Activated CD4-positive, alpha-beta T cell treated with anti-CD3 and anti-CD28 coated beads, Interleukin-10, Interleukin-2, amounts not matched to agents 100 ng/mL and 50 ng/mL, durations not matched to agents 16 hours and 8 hours (primary cell): ENCODE data around the gene MYBBP1A.

ENCODE experiments used
- DNase-seq: peaks from one replicate; pipeline ENCODE4 v3.0.0-alpha.2; 2020

Gene MYBBP1A

DNA sequence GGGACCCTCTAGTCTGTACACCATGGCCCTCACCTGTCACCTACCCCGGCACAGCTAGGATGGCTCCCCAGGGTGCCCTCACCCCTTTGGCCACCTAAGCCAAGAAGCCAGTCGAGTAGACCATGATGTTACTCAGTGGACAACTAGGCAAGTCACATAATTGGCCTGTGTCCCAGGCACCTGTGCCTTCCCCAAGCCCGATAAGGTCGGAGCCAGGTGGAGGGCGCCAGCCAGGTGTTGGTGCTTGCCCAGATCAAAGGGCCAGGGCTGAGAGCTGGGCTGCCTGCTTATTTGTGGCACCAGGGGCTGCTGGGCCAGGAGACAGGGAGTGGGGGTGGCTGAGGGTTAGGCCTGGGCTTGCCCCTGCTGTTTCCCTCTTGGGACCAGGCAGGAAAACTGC lies 39.7 kb downstream of the MYBBP1A start:
- no peak for DNase-seq

GRCh38 chr17:4514779-4515178 lies 40.4 kb downstream of the MYBBP1A start:
- DNase-seq: no peak

DNA sequence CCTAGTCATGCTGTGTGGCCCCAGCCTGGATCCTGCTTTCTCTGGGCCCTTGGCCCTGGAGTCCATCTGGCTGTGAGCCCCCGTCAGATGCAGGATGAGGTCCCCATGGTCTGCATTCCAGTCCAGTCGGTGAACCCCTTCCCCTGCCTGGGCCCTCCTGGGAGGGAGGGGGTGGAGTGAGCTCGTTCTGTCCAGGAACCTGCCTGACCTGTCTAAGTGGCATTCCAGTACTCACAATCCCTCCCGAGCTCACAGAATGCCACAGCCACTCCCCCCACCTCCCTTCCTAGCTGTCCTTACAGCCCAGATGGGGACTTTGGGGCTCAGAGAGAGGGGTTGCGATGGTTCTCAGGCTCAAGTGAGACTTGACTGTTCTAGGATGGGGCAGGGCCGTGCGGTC lies 41.0 kb downstream of the MYBBP1A start:
- DNase-seq: no peak

DNA sequence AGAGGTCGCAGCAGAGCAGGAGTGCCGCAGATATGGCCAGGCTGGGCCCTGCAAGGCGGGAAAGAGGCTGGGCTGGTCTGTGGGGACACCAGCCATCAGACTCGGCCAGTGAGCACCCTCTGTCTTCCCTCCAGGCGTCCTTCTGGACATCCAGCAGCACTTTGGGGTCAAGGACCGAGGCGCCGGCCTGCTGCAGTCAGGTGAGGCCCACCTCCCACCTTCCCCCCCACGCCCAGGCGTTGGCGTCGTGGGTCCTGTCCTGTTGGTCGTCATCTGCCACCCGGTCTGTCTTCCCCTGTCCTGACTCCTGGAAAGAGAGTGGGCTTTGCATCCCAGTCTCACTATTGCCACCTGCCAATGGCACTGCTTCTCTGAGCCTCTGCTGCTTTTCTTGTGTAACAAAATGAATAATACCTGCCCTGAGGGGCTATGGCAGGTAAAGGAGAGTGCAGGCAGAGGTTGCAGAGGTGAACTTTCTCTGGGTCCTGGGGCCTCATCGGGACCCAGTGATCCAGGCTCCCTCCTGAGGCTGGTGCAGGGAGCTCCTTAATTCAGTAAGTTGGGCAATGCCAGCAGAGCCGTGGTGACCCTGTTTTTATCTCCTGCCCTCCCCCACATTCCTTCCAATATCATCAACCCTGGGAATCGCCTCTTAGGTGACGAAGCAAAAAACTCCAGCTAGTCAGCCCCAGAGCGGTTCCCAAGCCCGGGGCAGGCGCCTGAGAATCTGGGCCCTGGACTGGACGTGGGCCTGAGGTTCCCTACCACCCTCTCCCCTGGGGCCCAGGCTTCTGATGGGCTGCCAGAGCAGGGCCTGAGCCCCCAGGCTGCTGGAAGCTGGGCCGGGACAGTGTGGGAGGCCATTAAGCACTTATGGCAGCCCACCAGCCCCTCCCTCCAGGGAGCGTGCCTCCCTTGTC lies 41.8 kb downstream of the MYBBP1A start:
- DNase-seq: no peak

GRCh38 chr17:4512156-4513112 lies 42.8 kb downstream of the MYBBP1A start:
- no peak for DNase-seq

DNA sequence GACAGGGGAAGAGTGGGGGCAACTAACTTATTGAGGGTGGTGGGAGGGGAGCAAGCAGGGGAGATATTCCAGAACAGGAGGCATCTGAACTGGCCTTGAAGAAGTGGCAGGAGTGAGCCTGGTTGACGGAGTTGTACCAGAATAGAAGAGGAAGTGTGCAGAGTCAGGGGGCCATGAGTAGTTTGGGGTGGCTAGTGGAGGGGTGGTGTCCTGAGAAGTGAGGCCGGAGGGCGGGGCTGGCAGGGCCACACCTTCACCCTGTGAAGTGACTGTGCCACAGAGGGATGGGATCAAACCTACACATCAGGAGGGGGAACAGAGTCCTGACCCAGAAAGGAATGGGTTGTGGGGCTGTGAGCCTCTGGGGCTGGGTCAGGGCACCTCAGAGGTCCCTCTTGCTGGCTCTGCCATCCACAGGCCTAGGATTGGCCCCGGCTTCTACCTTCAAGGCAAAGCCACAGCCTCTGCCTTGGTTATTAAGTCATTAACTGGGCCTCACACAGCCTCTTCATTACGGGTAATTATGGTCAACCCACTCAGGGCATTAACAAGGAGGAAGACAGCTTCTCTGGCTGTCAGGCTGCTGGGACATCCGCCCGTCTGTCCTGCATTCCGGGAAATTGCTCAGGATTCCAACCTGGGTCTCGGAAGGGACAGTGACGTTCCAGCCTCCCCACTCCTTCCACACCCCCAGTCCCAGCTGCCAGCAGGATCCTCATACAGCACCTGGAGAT lies 43.8 kb downstream of the MYBBP1A start:
- no peak for DNase-seq

DNA sequence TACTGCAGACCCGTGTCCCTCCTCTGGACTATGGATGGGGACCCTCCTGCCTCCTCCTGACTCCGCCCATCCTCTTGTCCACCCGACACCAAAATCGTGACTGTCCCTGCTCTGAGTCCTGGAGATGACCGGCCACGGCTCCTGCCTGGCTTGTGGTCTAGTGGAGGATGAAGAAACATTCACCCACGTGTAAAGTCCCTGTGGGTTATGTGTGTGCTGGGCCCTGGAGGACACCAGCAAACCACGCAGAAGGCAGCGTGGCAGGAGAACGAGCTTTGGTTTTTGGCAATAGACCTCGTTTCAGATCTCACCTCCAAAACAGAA lies 44.6 kb downstream of the MYBBP1A start:
- DNase-seq: no peak

DNA sequence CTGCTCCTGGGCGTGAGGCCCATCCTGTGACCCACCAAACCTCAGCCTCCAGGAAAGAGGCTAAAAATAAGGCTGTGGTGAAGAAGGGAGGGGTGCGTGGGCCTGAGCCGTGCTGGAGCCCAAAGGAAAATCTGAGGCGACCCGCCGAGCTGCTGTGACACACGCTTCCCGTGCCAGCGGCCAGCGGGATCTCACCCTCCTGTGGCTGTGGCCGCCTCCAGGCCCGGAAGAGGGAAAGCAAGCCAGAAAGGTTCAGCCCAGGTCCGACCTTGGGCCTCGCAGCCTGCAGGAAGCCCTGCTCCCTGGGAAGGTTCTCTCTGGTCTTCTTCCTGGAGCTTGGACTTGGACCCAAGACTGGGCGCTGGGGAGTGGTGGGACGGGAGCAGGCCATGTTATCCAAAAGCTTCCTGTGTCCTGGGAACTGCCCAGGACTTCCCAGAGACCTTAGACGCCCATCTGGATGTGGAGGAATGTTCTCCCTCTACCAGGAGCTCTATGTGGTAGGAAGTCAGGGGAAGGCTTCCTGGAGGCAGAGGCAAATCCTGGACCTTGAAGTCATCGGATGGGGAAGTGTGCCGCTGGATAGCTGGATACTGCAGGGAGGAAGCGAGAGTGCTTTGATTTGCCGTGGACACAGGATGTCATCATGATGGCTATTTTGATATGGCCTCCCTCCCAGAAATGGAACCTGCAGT lies 45.1 kb downstream of the MYBBP1A start:
- DNase-seq: no peak

DNA sequence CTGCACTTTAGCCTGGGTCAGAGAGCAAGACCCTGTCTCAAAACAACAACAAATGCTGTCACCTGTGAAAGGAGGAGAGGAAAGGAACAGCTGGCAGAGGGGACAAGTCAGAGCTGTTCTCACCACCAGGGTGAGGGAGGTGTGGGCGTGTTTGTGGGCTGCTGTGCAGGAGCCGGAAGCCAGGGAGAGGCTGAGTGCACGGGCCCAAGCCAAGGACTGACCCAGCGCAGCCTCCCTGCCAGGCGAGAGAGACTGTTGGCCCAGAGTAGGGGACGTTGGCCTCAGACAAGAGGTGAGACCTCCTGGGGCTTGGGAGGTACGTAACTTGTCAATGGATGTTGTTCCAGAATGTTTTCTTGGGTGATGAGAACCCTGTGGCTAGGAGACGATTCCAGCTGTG lies 45.8 kb downstream of the MYBBP1A start:
- DNase-seq: peak; percentile 58

GRCh38 chr17:4508207-4508606 lies 47.0 kb downstream of the MYBBP1A start:
- DNase-seq: no peak

DNA sequence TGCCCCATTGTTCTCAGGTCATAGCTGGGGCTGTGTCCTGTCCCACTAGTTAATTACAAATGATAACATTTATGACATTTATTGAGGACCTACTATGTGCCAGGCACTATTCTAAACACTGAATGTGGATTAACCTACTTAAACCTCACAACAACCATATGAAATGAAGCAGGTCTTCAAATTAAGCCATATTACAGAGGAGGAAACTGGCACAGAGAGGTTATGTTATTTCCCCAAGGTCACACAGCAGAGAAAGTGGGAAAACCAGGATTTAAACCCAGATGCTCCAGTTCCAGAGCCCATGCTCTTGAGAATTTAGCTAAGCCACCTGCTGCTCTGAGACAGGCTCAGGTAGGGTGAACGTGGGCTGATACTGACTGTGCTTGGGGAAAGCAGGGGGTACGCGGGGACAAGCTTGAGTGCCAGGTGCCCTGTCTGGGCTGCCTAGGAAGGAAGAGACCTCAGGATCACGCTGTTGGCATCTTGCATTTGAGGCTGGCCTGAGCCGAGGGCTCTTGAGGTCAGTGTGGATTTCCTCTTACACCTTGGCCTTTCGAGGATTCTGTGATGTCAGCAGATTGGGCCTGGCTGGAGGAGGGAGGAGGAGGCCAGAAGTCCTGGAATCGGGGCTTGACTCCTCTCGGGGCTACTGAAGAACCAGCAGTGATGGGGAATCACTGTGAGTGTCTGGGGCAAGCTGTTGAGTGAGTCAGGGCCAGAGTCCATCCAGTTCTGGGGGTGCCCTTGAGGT lies 47.6 kb downstream of the MYBBP1A start:
- DNase-seq: no peak

DNA sequence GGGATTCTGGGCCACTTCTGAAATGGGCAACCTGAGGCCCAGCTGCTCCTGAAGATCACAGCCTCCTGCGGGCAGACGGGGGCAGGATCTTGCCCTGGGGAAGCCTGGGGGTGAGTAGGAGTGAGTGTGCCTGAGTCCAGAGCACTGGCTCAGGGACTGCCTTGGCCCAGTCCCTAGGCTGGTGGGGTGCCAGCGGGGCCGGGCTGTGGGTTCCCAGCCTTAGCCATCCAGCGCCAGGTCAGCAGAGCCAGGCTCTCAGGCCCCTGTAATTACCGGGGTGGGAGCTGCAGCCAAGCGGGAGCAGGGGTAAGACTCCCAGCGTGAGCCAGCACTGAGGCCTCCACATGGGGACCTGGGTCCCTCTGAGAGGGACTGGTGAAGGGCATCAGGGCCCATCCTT lies 48.3 kb downstream of the MYBBP1A start:
- no peak for DNase-seq

DNA sequence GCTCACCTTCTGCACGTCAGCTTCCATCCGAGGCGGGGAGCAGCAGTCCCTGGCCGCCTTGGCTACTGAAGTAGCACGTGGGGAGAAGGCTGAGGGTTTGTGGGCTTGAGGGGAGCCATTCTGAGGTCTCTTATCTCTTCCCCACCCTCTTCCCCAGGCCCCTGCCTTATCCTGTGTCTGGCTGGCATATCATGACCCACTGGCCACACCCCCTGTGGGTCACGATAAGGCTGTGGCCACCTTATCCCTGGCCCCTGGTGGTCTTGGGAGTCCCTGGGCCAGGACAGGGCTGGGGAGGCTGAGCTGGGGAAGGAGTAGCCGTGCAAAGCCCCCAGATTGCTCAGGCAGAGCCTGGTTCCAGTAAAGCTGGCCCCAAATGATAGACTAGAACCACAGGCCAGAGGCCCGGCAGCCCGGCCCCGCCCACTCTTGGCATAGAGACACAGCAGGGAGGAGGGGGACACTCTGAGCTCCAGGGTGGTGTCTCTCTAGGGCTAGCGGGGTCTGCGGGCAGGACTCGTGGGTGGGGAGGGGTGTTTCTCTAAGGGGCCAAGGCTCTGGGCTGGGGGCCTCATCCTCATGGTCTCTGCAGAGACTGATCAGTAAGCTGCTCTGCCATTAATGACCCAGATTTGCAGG lies 48.9 kb downstream of the MYBBP1A start:
- DNase-seq: no peak

DNA sequence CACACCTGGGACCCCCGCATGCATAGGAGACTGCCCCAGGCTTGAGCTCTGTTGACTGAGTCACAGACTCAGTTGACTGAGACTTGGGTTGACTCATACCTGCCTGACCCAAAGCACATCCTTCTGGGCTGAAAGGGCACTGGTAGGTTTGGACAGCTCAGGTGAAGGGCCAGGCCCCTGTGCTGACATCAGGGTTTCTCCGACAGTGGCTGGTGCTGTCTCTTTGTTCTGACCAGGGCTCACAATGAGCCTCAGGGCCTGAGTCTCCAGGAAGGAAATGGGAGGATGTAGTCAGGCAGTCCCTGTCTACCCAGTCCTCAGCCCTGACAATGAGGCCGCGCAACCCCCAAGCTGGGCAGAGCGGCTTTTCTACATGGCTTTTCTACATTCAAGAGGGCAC lies 50.0 kb downstream of the MYBBP1A start:
- DNase-seq: no peak

- no peak for DNase-seq
Observed at GRCh38 chr17:4504188-4504587, 51.0 kb downstream of the MYBBP1A start.

DNA sequence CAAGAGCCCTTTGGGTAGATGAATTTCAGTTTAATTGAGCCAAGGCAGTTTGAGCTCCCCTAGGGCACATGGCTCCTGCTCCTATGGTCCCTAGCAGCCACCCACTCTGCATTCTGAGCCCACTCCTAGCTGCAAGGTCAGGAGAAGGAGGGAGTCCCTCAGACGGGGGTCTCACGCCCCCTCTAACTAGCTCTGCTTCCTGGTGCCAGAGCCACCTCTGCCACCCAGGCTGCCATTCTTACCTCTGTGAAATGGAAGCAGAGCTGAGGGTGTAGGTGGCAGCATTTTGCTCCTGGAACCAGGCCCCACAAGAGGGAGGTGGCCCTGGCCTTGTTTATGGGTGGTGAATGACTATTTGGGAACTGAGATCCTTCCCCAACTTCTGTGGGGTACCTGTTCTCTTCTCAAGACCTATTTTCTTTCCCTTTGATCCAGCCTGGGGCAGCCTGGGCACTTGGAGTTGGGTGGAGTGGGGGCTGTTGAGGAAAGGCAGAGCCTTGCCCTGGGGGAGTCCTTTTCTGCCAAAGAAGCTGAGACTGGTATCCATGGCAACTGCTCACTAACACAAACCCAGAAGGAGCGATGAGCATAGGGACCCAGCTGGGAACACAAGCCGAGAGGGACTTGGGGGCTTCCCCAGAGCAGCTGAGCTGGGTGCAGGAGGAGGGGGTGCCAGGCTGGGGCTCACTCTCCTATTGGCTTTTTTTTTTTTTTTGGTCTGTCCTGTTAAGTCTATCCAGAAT lies 51.7 kb downstream of the MYBBP1A start:
- DNase-seq: no peak

DNA sequence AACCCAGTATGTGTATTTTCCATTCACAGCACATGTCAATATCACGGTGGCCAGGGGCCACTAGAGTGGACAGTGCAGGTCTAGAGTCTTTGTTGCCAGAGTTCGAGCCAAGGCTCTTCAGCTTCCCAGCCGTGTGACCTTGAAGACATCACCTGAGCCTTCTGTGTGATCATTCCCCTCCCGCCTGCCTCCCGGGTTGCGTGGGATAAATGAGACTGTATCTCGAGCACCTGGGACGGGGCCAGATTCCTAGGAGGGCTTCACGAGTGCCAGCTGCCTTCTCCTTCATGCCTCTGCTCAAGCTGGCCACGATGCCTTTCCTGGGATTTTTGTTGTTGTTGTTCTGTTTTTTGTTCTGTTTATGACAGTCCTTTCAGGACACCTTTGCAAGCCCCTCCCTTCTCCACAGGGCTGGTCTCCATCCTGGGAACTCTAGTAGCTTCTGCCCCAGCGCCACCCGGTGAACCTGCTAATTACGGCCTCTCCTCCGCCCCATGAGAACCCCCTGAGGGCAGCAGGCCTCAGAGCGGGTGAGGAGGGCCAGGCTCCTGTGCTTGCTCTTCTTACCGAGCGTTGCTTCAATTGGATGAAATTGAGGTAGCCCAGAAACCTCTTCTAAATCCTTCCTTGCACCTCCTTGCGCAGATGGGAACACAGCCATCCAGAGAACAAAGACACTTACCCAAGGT lies 52.6 kb downstream of the MYBBP1A start:
- no peak for DNase-seq

DNA sequence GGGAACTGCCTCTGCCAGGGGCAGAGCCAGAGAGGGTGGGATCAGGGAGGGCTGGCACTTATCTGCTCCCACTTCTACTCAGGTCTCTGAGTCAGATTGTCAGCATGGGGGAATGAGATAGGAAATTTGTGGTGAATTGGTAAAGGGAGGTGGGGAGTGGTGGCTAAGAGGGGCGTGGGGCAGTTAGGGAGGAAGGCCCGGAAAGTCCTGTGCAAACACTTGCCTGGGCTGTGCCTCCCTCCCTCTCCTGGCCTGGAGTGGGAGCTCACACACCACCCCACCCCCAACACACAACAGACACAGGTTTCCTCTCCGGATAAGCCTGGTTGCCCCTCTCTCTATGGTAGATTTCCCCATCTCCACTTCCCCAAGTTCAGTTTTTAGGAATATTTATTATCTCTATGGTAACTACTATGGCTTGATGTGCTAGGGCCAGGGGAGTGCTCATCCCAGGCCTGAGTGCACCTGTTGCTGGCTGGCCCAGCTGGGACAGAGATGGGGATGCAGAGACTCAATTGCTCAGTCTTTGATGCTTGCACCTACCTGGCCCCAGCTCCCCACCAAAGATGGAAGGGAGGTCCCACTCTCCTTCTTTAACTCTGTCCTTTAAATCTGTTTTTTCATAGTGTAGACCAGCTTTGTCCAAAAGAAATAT lies 53.8 kb downstream of the MYBBP1A start:
- DNase-seq: no peak

GRCh38 chr17:4500191-4500571 lies 55.0 kb downstream of the MYBBP1A start:
- no peak for DNase-seq
